ENCODE measurements around the gene SAMD13.

GRCh38 chr1:84299536-84300170, 1.9 kb upstream of the SAMD13 start:
- no peak for TF ChIP-seq CTCF (IDR thresholded peaks at IDR 0.05; ENCODE audit: low read depth, low read length, missing input control)
- TF ChIP-seq JUND (IDR thresholded peaks at IDR 0.05), result no peak
- TF ChIP-seq HNF4G (IDR thresholded peaks at IDR 0.05), result no peak
- no peak for TF ChIP-seq SP1 (IDR thresholded peaks at IDR 0.05)
- no peak for TF ChIP-seq RAD21 (IDR thresholded peaks at IDR 0.05)
- TF ChIP-seq TAF1 (conservative IDR thresholded peaks at IDR 0.05), result no peak
- no peak for TF ChIP-seq MAX (IDR thresholded peaks at IDR 0.05)
- no peak for TF ChIP-seq REST (IDR thresholded peaks at IDR 0.05)
- TF ChIP-seq ATF3 (IDR thresholded peaks at IDR 0.05), result no peak
- TF ChIP-seq EGR1 (IDR thresholded peaks at IDR 0.05; ENCODE audit: low read depth in 2 of 2), result no peak
- TF ChIP-seq GABPA (IDR thresholded peaks at IDR 0.05 in 1 of 2, conservative IDR thresholded peaks at IDR 0.05 in 1 of 2), result no peak
